ENCODE data around the gene TICRR.

The TICRR gene

GRCh38 chr15:89670971-89671560 is 95.8 kb downstream of the TICRR start:
- DNase-seq (ENCODE audit: low read depth in 2 of 2, low spot score in 1 of 2), result no peak

- no peak for DNase-seq (ENCODE audit: low read depth in 2 of 2, low spot score in 1 of 2)
Observed at GRCh38 chr15:89671687-89672086, 96.4 kb downstream of the TICRR start.

- no peak for DNase-seq (ENCODE audit: low read depth in 2 of 2, low spot score in 1 of 2)
Observed at GRCh38 chr15:89672221-89673164, 97.2 kb downstream of the TICRR start.

GRCh38 chr15:89673165-89673512 is 97.9 kb downstream of the TICRR start:
- DNase-seq (ENCODE audit: low read depth in 2 of 2, low spot score in 1 of 2), result no peak

GRCh38 chr15:89674526-89674925 is 99.3 kb downstream of the TICRR start:
- no peak for DNase-seq (ENCODE audit: low read depth in 2 of 2, low spot score in 1 of 2)

GRCh38 chr15:89675606-89676005 is 100.3 kb downstream of the TICRR start:
- DNase-seq (ENCODE audit: low read depth in 2 of 2, low spot score in 1 of 2), result no peak

- DNase-seq (ENCODE audit: low read depth in 2 of 2, low spot score in 1 of 2), result no peak
Observed at GRCh38 chr15:89677381-89677780, 102.1 kb downstream of the TICRR start.

Measured in stimulated activated CD8-positive, alpha-beta memory T cell treated with anti-CD3 and anti-CD28 coated beads, Interleukin-4, amount 100 ng/mL, for 4 hours (primary cell).